Activated CD8-positive, alpha-beta T cell treated with anti-CD3 and anti-CD28 coated beads for 36 hours (primary cell): Measurements from ENCODE around the gene C5orf15. TPM values are rescaled to one million over a fixed set of nuclear protein-coding genes. Genes with fewer than 3 reads are reported as not detected.

Experiments used
- ATAC-seq: fragments of 200-7000 bp; cut with Tn5 transposase; one replicate; pipeline ENCODE4 v1.10.0; 2021; ENCODE audit warnings: mild to moderate bottlenecking, moderate library complexity
- CTCF ChIA-PET: fragments of 350-600 bp; sonication (Branson Sonifier 250); formaldehyde crosslinking; loops from one replicate; lab custom pipeline; 2021; ENCODE audit warnings: antibody characterized with exemption; lab: Charles Lee
- POLR2A ChIA-PET: fragments of 350-600 bp; sonication (Branson Sonifier 250); formaldehyde crosslinking; loops from one replicate; lab custom pipeline; 2021; ENCODE audit warnings: antibody characterized with exemption; lab: Charles Lee
- DNase-seq: peaks from one replicate; pipeline ENCODE4 v3.0.0-alpha.2; 2020
- H3K27ac Mint-ChIP-seq: one replicate; pipeline ENCODE4 v1.8.0; 2021; ENCODE audit warnings: mild to moderate bottlenecking, mixed read lengths
- H3K27me3 Mint-ChIP-seq: one replicate; pipeline ENCODE4 v1.8.0; 2021; ENCODE audit warnings: mixed read lengths
- H3K36me3 Mint-ChIP-seq: one replicate; pipeline ENCODE4 v1.8.0; 2021; ENCODE audit warnings: low read depth, mixed read lengths
- H3K4me1 Mint-ChIP-seq: one replicate; pipeline ENCODE4 v1.8.0; 2021; ENCODE audit warnings: low read depth, mixed read lengths
- H3K4me3 Mint-ChIP-seq: one replicate; pipeline ENCODE4 v1.8.0; 2021; ENCODE audit warnings: mild to moderate bottlenecking, moderate library complexity, mixed read lengths
- H3K9me3 Mint-ChIP-seq: one replicate; pipeline ENCODE4 v1.8.0; 2021; ENCODE audit warnings: mixed read lengths
- intact Hi-C: fragments of 100-400 bp; cut with micrococcal nuclease; formaldehyde crosslinking; loops from one replicate; pipeline ENCODE4 v1.10.0; 2022
- total RNA-seq, 2 experiments: library from RNA; stranded (reverse); gene quantifications; one replicate each; pipeline ENCODE4 v1.2.3, GENCODE V29; 2021
- TF ChIP-seq, protein P1 (sequence below): fragments of 200-600 bp; IDR thresholded peaks from one replicate; pipeline ENCODE4 v1.8.0; 2022; ENCODE audit warnings: antibody characterized with exemption, mild to moderate bottlenecking

The C5orf15 gene
- total RNA-seq, 2 experiments from 2014 or later = 27.4 to 30.8 TPM

DNA sequence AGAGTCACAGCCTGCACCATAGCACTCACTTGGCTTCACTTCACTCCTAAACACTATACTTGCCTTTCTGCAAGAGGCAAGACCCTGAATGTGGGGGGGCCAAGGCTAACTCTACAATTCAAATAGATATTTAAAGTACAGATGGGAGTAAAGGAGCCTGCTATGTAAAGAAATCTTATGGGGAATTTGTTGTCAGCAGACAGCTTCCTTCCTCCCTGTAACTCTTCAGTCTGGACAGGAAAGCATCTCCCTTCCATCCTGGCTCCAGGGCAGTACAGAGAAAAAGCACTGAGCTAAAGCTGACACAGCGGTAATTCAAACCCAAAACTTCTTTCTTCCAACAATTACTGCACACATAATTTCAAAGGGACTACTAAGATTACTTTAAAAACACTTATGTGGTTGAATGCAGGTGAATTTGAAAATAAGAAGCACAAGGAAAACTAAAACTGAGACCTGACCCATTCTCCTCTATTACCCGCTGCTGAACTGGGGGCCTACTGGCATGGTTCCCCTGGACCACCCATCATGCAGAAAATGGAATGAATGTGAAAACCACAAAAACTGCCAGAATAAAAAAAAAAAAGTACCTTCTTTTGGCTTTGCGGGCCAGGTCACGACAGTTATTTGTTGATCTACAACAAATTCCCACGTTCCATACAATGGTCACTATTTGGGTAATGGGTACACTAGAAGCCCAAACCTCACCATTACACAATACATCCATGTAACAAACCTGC, 22.9 kb upstream of the C5orf15 start:
- H3K27me3 Mint-ChIP-seq = no peaks in the 10 kb centered on the region
- DNase-seq (no peak), ATAC-seq (no peak)
- intact Hi-C loops = no loop called here
- no peak overlapping the region for H3K4me3 Mint-ChIP-seq
- POLR2A ChIA-PET = interaction anchor here (1.1 to 1.4 kb wide), 3 partner anchors 8 to 12 kb away, joined by 3 to 7 read pairs (median 3); no protein-coding TSS in a partner anchor
- H3K4me1 Mint-ChIP-seq = peaks cover 30% of the 10 kb centered on the region
- CTCF ChIA-PET = interaction anchor here (0.8 to 1.5 kb wide), 3 partner anchors 11 to 48 kb away, joined by 3 to 6 read pairs (median 3); no protein-coding TSS in a partner anchor
- TF ChIP-seq, protein P1, sequence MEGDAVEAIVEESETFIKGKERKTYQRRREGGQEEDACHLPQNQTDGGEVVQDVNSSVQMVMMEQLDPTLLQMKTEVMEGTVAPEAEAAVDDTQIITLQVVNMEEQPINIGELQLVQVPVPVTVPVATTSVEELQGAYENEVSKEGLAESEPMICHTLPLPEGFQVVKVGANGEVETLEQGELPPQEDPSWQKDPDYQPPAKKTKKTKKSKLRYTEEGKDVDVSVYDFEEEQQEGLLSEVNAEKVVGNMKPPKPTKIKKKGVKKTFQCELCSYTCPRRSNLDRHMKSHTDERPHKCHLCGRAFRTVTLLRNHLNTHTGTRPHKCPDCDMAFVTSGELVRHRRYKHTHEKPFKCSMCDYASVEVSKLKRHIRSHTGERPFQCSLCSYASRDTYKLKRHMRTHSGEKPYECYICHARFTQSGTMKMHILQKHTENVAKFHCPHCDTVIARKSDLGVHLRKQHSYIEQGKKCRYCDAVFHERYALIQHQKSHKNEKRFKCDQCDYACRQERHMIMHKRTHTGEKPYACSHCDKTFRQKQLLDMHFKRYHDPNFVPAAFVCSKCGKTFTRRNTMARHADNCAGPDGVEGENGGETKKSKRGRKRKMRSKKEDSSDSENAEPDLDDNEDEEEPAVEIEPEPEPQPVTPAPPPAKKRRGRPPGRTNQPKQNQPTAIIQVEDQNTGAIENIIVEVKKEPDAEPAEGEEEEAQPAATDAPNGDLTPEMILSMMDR = no peak
- H3K9me3 Mint-ChIP-seq = no peaks in the 10 kb centered on the region
- H3K36me3 Mint-ChIP-seq = peaks cover 51% of the 10 kb centered on the region
- H3K27ac Mint-ChIP-seq = no peak overlapping the region

DNA sequence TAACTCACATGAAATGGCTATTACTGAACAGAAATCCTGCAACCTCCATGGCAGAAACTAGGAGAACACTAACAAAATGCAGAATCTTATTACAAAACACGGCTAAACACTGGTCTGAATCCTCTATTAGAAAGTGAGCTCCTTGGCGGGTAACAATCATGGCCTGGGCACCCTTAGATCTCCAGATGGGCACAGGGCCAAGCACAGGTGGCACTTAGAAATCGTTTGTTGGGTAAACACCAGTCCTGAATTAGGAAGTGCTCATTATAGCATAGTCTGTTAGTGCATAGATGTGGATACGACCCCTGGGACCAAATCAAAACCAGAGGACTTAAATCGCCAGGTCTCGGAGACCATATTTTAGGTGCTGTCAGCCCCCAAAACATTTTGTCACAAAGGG, 22.0 kb upstream of the C5orf15 start:
- peaks cover 57% of the 10 kb centered on the region for H3K36me3 Mint-ChIP-seq
- ChIA-PET POLR2A (interaction anchor here (1.1 to 1.4 kb wide), 2 partner anchors 9 to 13 kb away, joined by 3 to 7 read pairs; no protein-coding TSS in a partner anchor), CTCF (interaction anchor here (0.8 to 1.2 kb wide), 2 partner anchors 10 to 11 kb away, joined by 3 to 4 read pairs; no protein-coding TSS in a partner anchor)
- no peak overlapping the region for H3K27ac Mint-ChIP-seq
- DNase-seq = no peak
- no peak for ATAC-seq
- peaks cover 22% of the 10 kb centered on the region for H3K4me1 Mint-ChIP-seq
- TF ChIP-seq, protein P1 = no peak
- no peaks in the 10 kb centered on the region for H3K9me3 Mint-ChIP-seq
- H3K27me3 Mint-ChIP-seq = no peaks in the 10 kb centered on the region
- no peak overlapping the region for H3K4me3 Mint-ChIP-seq
- intact Hi-C loops = no loop called here

DNA sequence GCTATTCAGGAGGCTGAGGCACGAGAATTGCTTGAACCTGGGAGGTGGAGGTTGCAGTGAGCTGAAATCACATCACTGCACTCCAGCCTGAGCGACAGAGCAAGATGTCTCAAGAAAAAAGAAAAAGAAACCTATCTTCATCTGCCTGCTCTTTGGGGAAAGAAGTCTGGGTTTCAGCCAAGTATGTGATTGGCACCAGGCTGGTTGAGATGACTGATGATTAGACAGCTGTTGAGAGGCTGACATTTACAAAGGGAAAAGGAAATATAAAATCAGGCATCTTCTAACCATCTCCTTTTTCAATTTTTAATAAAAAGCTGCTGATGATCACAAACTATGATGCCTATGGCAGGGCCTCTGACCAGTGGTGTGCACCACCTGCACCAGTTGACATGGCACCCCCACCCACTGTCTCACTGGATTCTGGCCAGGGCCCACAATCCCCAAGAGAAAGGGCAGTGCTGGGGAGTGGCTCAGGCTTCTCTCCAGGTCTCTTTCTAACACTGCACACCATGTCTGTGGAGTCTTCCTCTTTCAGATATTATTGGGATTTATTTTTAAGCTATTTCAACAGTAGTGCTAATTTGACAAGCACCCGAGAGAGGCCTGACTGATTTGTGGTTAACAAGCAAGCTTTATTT, 17.2 kb upstream of the C5orf15 start:
- H3K9me3 Mint-ChIP-seq = no peaks in the 10 kb centered on the region
- TF ChIP-seq, protein P1 = no peak
- peaks cover 66% of the 10 kb centered on the region for H3K36me3 Mint-ChIP-seq
- no peak overlapping the region for H3K4me3 Mint-ChIP-seq
- DNase-seq (no peak), ATAC-seq (no peak)
- H3K4me1 Mint-ChIP-seq = peaks cover 6% of the 10 kb centered on the region
- no peak overlapping the region for H3K27ac Mint-ChIP-seq
- ChIA-PET POLR2A (interaction anchor here (1.5 to 5.1 kb wide), 2 partner anchors 15 to 18 kb away, joined by 5 to 22 read pairs; no protein-coding TSS in a partner anchor), CTCF (interaction anchor here (1.2 to 1.4 kb wide), 2 partner anchors 11 to 54 kb away, joined by 3 to 8 read pairs; no protein-coding TSS in a partner anchor)
- no peaks in the 10 kb centered on the region for H3K27me3 Mint-ChIP-seq
- intact Hi-C loops = no loop called here

DNA sequence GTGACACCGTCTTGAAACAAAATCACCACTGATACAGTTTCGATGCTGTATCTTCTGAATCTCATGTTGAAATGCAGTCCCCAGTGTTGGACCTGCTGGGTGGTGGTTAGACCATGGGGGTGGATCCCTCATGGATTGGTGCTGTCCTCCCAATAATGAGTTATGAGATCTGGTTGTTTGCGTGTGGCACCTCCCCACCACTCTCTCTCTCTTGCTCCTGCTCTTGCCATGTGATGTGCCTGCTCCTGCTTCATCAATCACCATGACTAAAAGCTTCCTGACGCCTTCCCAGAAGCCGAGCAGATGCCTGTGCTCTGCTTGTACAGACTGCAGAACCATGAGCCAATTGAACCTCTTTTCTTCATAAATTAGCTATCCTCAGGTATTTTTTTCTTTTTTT, 15.2 kb upstream of the C5orf15 start:
- DNase-seq = no peak
- ChIA-PET CTCF (interaction anchor here (0.9 to 1.3 kb wide), 3 partner anchors 13 to 157 kb away, joined by 3 to 4 read pairs (median 3); no protein-coding TSS in a partner anchor), POLR2A (interaction anchor here (1.0 to 5.1 kb wide), 3 partner anchors 9 to 20 kb away, joined by 3 to 22 read pairs (median 7); no protein-coding TSS in a partner anchor)
- peaks cover 64% of the 10 kb centered on the region for H3K36me3 Mint-ChIP-seq
- no peak for ATAC-seq
- H3K27ac Mint-ChIP-seq = no peak overlapping the region
- H3K27me3 Mint-ChIP-seq = no peaks in the 10 kb centered on the region
- TF ChIP-seq, protein P1 = no peak
- no peaks in the 10 kb centered on the region for H3K9me3 Mint-ChIP-seq
- peaks cover 8% of the 10 kb centered on the region for H3K4me1 Mint-ChIP-seq
- intact Hi-C loops = no loop called here
- H3K4me3 Mint-ChIP-seq = no peak overlapping the region
